ENCODE results near the gene VPS37B.
A peak's percentile ranks its signal among the peaks of the same experiment; 100 is the strongest.

Gene VPS37B

DNA sequence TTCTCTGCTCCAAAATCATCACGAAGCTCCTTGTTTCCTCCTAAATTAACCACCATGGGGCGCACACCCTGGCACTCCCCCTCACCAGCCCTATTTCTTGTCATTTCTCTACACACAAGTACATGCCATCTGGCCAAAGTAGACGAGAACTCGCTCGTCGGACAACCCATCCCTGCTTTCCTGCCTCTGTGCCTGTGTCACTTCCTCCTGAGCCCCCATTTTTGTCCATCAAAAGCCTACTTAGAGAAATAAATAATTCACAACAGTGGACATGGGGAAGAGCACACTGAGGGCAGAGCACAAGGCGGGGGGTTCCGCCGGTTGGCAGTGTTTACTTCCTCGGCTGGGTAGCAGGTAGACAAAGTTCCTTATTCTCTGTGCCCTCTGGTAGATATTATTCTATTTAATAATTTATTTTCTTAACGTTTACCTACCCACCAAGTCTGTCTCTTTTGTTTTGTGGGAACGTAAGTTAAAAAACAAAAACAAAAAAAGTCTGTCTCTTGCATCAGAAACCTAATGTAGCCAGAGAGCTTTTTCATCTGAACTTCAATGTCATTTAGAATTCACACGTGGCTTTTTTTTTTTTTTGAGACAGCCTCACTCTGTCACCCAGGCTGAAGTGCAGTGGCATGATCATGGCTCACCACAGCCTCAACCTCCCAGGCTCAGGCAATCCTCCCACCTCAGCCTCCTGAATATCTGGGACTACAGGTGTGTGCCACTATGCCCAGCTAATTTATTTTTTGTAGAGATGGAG lies 6.0 kb downstream of the VPS37B start:
- Histone ChIP-seq H3K27ac (ENCODE audit: low read depth, low read length) (no peak overlapping the region), H3K9ac (ENCODE audit: low read length) (no peak overlapping the region), H3K36me3 (ENCODE audit: control insufficient read depth, insufficient read depth, low read length) (no peaks in the 10 kb centered on the region), H3K4me3 (ENCODE audit: low read depth, low read length) (no peak overlapping the region), H3K4me1 (ENCODE audit: control insufficient read depth, insufficient read depth, low read length) (peaks cover 66% of the 10 kb centered on the region), H3K9me3 (ENCODE audit: control insufficient read depth, insufficient read depth, low read depth, low read length) (no peaks in the 10 kb centered on the region), H3K27me3 (ENCODE audit: control insufficient read depth, insufficient read depth, low read length) (peaks cover 13% of the 10 kb centered on the region)

DNA sequence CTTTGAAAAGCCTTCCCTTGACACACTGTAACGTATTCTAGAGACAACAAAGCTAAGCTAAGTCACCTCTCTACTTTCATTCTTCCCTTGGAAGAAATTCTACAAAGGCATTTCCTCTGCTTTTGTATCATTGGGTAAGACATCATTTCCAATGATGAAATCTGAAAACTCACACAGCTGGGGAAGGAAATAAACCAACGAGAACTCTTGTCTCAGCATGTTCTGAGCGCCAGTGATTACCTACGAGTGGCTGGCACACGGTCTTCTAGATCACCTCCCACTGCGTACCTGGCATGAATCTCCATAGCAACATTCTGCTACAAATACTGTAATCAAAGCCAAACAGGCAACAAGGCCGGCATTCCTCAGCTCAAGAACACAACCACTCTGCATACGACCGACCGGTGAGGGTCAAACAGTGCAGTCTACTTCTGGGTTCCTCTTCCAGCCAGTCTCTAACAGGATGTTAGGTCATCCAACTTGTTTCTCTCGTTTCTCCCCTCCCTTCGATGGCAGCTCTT lies 7.6 kb downstream of the VPS37B start:
- Histone ChIP-seq H3K4me3 (ENCODE audit: low read depth, low read length) (0 out of 2 replicates have a peak overlapping the region, but pooled peaks have one; percentile 2), H3K27me3 (ENCODE audit: control insufficient read depth, insufficient read depth, low read length) (peaks cover 5% of the 10 kb centered on the region), H3K27ac (ENCODE audit: low read depth, low read length) (no peak overlapping the region), H3K9ac (ENCODE audit: low read length) (no peak overlapping the region), H3K9me3 (ENCODE audit: control insufficient read depth, insufficient read depth, low read depth, low read length) (no peaks in the 10 kb centered on the region), H3K4me1 (ENCODE audit: control insufficient read depth, insufficient read depth, low read length) (peaks cover 51% of the 10 kb centered on the region), H3K36me3 (ENCODE audit: control insufficient read depth, insufficient read depth, low read length) (no peaks in the 10 kb centered on the region)

DNA sequence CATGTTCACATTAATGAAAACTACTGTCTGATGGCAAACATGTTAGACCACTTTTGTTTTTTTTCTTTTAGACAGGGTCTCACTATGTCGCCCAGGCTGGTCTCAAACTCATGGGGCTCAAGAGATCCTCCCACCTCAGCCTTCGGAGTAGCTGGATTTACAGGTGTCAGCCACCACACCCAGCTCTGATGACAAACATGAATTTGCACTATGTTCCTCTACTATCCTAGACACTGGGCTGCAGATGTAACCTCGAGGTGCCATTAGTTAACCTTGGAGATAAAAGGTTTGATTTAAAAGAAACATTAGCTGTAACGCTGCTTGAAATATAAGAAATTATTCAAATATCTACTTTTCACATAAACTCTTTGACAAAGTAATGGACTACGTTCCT lies 8.1 kb downstream of the VPS37B start:
- Histone ChIP-seq H3K27ac (ENCODE audit: low read depth, low read length) (no peak overlapping the region), H3K4me3 (ENCODE audit: low read depth, low read length) (no peak overlapping the region), H3K9me3 (ENCODE audit: control insufficient read depth, insufficient read depth, low read depth, low read length) (no peaks in the 10 kb centered on the region), H3K36me3 (ENCODE audit: control insufficient read depth, insufficient read depth, low read length) (no peaks in the 10 kb centered on the region), H3K27me3 (ENCODE audit: control insufficient read depth, insufficient read depth, low read length) (peaks cover 9% of the 10 kb centered on the region), H3K9ac (ENCODE audit: low read length) (no peak overlapping the region), H3K4me1 (ENCODE audit: control insufficient read depth, insufficient read depth, low read length) (peaks cover 47% of the 10 kb centered on the region)

DNA sequence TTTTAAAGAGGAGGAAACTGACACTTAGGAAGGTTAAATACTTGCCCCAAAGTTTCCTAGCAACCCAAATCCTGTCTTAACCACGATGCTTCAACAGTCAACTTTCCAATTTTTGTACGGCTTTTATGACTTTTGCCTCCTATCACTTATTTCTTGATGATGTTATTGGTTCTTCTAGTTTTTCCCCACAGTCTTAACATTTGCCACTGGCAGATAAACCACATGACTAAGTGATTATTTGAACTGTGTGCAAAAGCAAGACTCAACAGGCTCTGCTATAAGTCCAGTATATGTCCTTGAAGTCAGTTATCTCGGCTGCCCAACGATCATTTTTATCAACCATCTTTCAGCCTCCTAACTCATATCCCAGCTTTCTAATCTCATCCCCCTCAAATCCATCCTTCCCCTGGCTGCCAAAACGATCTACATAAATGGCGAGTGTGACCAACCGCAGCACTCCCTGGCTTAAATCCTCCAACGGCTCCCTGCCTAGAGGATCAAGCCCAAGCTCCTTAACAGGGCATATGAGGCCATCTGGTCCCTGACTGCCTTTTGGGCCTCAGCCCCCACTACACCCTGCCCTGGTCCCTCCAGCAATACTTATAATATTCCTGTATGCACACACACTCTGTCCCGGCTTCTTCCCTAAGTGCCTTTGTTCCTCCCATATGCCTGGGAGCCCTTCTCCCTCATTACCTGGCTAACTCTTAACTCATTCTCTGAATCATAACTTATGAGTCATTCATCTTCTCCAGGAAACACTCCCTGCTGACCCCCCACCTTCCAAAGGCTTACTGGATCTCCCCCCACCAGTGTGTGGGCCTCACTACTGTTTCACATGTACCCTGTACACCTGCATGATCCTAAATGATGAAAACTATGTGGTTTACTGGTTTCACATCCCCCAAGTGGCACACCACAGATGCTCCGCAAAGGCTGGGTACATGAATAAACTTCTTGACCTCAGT lies 8.8 kb downstream of the VPS37B start:
- peaks cover 42% of the 10 kb centered on the region for H3K4me1 ChIP-seq (ENCODE audit: control insufficient read depth, insufficient read depth, low read length)

DNA sequence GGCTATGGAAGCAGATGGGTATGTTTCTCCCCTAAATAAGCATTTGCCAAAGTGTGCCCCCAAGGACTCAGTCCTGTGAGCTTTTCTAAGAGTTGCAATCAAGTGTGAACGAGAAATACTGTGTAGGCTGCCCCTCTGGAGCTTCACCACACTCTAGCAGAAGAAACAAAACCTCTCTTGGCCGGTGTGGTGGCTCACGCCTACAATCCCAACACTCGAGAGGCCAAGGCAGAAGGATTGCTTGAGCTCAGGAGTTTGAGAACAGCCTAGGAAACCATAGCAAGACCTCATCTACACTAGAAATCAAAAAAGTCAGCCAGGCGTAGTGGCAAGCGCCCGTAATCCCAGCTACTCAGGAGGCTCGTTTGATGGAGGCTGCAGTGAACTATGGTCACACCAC lies 9.8 kb downstream of the VPS37B start:
- Histone ChIP-seq H3K36me3 (ENCODE audit: control insufficient read depth, insufficient read depth, low read length) (no peaks in the 10 kb centered on the region), H3K27me3 (ENCODE audit: control insufficient read depth, insufficient read depth, low read length) (peaks cover 20% of the 10 kb centered on the region), H3K27ac (ENCODE audit: low read depth, low read length) (no peak overlapping the region), H3K4me1 (ENCODE audit: control insufficient read depth, insufficient read depth, low read length) (peaks cover 33% of the 10 kb centered on the region), H3K9me3 (ENCODE audit: control insufficient read depth, insufficient read depth, low read depth, low read length) (no peaks in the 10 kb centered on the region), H3K9ac (ENCODE audit: low read length) (no peak overlapping the region), H3K4me3 (ENCODE audit: low read depth, low read length) (no peak overlapping the region)

More for the DNA sequence above, 8.8 kb downstream of the VPS37B start:
- H3K27ac ChIP-seq (ENCODE audit: low read depth, low read length) = no peak overlapping the region
- H3K9ac ChIP-seq (ENCODE audit: low read length) = no peak overlapping the region
- peaks cover 14% of the 10 kb centered on the region for H3K27me3 ChIP-seq (ENCODE audit: control insufficient read depth, insufficient read depth, low read length)
- no peaks in the 10 kb centered on the region for H3K36me3 ChIP-seq (ENCODE audit: control insufficient read depth, insufficient read depth, low read length)
- H3K4me3 ChIP-seq (ENCODE audit: low read depth, low read length) = no peak overlapping the region
- H3K9me3 ChIP-seq (ENCODE audit: control insufficient read depth, insufficient read depth, low read depth, low read length) = no peaks in the 10 kb centered on the region

DNA sequence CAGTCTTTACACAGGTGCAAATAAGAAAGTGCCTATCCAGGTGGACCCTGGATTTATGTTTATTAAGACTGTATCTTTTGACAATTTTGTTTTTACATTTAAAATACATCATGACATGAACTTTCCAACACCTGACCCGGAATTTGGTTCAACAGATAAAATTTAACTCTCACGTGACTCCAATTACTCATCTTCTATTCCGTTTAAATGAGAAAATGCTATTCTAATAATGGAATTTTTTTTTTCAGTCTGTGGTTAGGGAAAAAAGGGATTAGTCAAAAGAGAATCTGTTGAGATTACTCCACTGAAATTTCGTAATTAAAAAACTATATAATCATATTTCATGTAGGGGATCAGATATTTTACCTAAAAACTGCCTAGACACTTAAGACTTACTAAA lies 11.1 kb downstream of the VPS37B start:
- no peak overlapping the region for H3K27ac ChIP-seq (ENCODE audit: low read depth, low read length)
- H3K4me3 ChIP-seq (ENCODE audit: low read depth, low read length) = no peak overlapping the region
- H3K9ac ChIP-seq (ENCODE audit: low read length) = no peak overlapping the region

DNA sequence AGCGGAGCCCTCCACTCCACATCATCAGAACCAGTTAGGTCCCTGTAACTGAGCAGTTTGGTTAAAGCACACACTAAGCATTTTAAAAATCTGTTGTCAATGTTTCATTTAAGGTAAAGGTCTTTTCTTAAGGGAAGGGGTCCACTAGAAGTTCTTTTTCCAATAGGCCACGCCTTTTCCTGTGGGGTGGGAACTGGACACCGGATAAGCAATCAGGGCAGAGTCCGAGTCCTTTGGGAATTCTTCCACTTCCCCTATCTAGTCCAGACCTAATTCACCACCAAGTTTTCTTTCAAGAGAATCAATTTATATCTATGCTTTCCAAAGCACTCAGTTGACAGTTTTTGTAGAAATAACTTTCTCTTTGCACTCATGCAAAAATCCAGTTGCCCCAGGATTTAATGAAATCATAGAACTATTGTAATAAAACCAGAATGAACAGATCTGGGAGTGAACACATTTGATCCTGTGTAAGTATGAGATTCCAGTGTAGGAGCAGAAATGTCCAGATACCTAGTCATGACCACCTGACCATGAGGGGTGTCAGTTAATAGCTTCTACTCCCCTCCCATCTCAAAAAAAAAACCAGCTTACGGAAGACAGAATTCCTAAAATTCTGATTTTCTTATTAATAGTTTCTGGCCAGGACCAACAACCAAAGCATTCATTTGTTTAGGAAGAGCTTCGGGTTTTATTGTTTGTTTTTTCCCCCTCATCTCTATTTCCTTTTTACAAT lies 11.7 kb downstream of the VPS37B start:
- no peaks in the 10 kb centered on the region for H3K36me3 ChIP-seq (ENCODE audit: control insufficient read depth, insufficient read depth, low read length)
- H3K27ac ChIP-seq (ENCODE audit: low read depth, low read length) = no peak overlapping the region
- no peak overlapping the region for H3K4me3 ChIP-seq (ENCODE audit: low read depth, low read length)
- peaks cover 31% of the 10 kb centered on the region for H3K4me1 ChIP-seq (ENCODE audit: control insufficient read depth, insufficient read depth, low read length)
- peaks cover 39% of the 10 kb centered on the region for H3K27me3 ChIP-seq (ENCODE audit: control insufficient read depth, insufficient read depth, low read length)
- H3K9me3 ChIP-seq (ENCODE audit: control insufficient read depth, insufficient read depth, low read depth, low read length) = no peaks in the 10 kb centered on the region
- H3K9ac ChIP-seq (ENCODE audit: low read length) = no peak overlapping the region

More for the DNA sequence above, 11.1 kb downstream of the VPS37B start:
- Histone ChIP-seq H3K36me3 (ENCODE audit: control insufficient read depth, insufficient read depth, low read length) (no peaks in the 10 kb centered on the region), H3K27me3 (ENCODE audit: control insufficient read depth, insufficient read depth, low read length) (peaks cover 33% of the 10 kb centered on the region), H3K4me1 (ENCODE audit: control insufficient read depth, insufficient read depth, low read length) (peaks cover 34% of the 10 kb centered on the region), H3K9me3 (ENCODE audit: control insufficient read depth, insufficient read depth, low read depth, low read length) (no peaks in the 10 kb centered on the region)

DNA sequence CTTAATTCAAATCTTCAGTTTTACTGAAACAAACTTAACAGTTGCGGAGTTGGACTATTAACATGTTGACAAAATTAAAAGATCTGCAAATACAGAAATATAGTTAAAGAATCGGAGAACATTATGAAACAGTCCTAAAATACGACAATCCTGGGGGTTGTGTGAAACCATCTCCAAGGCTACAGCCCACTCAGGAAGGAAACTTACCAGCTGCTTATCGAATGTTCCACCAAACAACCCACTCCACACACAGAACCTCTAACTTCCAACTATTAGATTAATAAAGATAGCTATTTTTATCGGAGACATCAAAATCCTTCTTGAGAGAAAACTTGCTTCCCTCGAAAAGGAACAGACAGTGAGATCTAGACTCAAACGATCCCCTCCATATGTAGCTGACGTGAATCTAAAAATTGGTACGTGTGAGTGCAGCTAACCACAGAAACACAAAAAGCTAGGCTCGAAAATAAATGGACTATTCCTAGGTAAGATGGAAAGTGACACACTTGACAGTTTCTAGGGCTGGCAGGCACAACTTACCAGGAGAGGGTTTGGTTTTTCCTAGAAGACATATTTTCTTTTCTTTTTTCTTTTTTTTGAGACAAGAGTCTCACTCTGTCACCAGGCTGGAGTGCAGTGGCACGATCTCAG lies 12.9 kb downstream of the VPS37B start:
- H3K9me3 ChIP-seq (ENCODE audit: control insufficient read depth, insufficient read depth, low read depth, low read length) = no peaks in the 10 kb centered on the region
- no peak overlapping the region for H3K27ac ChIP-seq (ENCODE audit: low read depth, low read length)

DNA sequence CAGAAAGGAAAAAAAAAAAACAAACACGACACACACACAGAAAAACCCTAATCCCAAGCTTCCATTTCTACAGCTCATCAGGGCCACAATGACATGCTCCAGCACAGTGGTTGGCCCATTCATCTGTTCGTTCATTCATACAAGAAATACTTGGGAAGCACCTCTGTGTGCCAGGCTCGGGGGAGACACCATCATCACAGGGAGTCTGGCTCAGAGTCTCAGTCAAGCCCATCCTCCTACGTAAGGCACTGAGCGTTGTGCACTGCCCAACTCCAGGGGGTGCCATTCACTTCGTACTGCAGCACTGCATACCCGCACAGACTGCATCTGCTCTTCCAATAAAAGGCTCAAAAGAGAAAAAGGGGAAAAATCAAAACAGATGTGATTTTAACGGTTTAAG lies 15.3 kb downstream of the VPS37B start:
- Histone ChIP-seq H3K9me3 (ENCODE audit: control insufficient read depth, insufficient read depth, low read depth, low read length) (no peaks in the 10 kb centered on the region), H3K36me3 (ENCODE audit: control insufficient read depth, insufficient read depth, low read length) (no peaks in the 10 kb centered on the region), H3K4me3 (ENCODE audit: low read depth, low read length) (no peak overlapping the region), H3K9ac (ENCODE audit: low read length) (no peak overlapping the region), H3K27ac (ENCODE audit: low read depth, low read length) (no peak overlapping the region), H3K4me1 (ENCODE audit: control insufficient read depth, insufficient read depth, low read length) (peaks cover 12% of the 10 kb centered on the region), H3K27me3 (ENCODE audit: control insufficient read depth, insufficient read depth, low read length) (peaks cover 69% of the 10 kb centered on the region)

More for the DNA sequence above, 12.9 kb downstream of the VPS37B start:
- peaks cover 19% of the 10 kb centered on the region for H3K4me1 ChIP-seq (ENCODE audit: control insufficient read depth, insufficient read depth, low read length)
- peaks cover 50% of the 10 kb centered on the region for H3K27me3 ChIP-seq (ENCODE audit: control insufficient read depth, insufficient read depth, low read length)
- H3K4me3 ChIP-seq (ENCODE audit: low read depth, low read length) = no peak overlapping the region
- H3K9ac ChIP-seq (ENCODE audit: low read length) = no peak overlapping the region
- H3K36me3 ChIP-seq (ENCODE audit: control insufficient read depth, insufficient read depth, low read length) = no peaks in the 10 kb centered on the region

DNA sequence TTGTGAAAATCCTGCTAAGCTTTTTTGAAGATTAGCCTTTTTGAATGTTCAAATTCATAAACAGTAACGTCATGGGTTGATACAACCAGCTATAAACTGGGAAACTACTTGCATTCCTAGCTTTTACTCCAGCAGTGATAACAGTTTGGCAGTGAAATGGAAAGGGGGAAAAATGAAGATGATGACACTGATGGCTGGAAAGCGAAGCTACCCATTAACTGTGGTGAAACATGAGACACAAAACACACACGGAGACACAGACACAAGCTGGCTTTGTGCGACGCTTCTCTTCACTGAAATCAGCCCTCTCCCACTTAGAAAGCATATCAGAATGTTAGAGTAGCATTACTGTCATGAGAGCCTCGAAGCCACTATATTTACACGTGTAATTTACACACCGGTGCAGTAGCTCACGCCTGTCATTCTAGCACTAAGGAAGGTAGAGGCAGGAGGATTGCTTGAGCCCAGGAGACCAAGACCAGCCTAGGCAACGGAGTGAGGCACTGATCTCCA lies 15.7 kb downstream of the VPS37B start:
- H3K36me3 ChIP-seq (ENCODE audit: control insufficient read depth, insufficient read depth, low read length) = no peaks in the 10 kb centered on the region
- peaks cover 74% of the 10 kb centered on the region for H3K27me3 ChIP-seq (ENCODE audit: control insufficient read depth, insufficient read depth, low read length)
- H3K27ac ChIP-seq (ENCODE audit: low read depth, low read length) = no peak overlapping the region
- no peak overlapping the region for H3K4me3 ChIP-seq (ENCODE audit: low read depth, low read length)
- H3K4me1 ChIP-seq (ENCODE audit: control insufficient read depth, insufficient read depth, low read length) = peaks cover 17% of the 10 kb centered on the region
- H3K9ac ChIP-seq (ENCODE audit: low read length) = no peak overlapping the region
- no peaks in the 10 kb centered on the region for H3K9me3 ChIP-seq (ENCODE audit: control insufficient read depth, insufficient read depth, low read depth, low read length)
